K562 treated with DMSO at 1 percent for 48 hours (cell line): ENCODE measurements around the gene METTL5. TPM values are rescaled to one million over a fixed set of nuclear protein-coding genes. Genes with fewer than 3 reads are reported as not detected.

Experiments
- total RNA-seq: library from RNA; unstranded; fragments of 300-600 nt; gene quantifications from 2 replicates; pipeline ENCODE4 v1.2.3, GENCODE V29; 2022; ENCODE audit warnings: low replicate concordance; ENCODE audit errors: extremely low read depth

Gene METTL5
- total RNA-seq, result not detected in 2 replicates

GRCh38 chr2:169824373-169825333, at the start of gene METTL5:
TSS of gene METTL5 (minus strand) at chr2:169824905. CDS start at chr2:169824597, 308 bp downstream.

GRCh38 chr2:169827272-169828140, 2.8 kb upstream of the METTL5 start, which contains the start of gene UBR3:
TSS of gene UBR3 (plus strand) at chr2:169827454. CDS start at chr2:169827508, 54 bp downstream.

GRCh38 chr2:169798718-169799592, 25.8 kb downstream of the METTL5 start, which contains the start of gene SSB:
TSS of gene SSB (plus strand) at chr2:169798871. CDS start at chr2:169800961, 2,090 bp downstream.

Other genes with a start within 250 kb of the METTL5 start
- gene PPIG, start 240.6 kb downstream of the METTL5 start, total RNA-seq, result 154 TPM in 1 of 2 replicates, not detected in the other
- gene CFAP210, start 130.5 kb downstream of the METTL5 start, total RNA-seq, result not detected in 2 replicates
- not detected in 2 replicates for gene PHOSPHO2, start 130.4 kb downstream of the METTL5 start, total RNA-seq
- gene KLHL23, start 91.1 kb downstream of the METTL5 start, total RNA-seq, result not detected in 2 replicates
- 244 TPM in 1 of 2 replicates, not detected in the other for gene SSB, start 26.0 kb downstream of the METTL5 start, total RNA-seq
- not detected in 2 replicates for gene UBR3, start 2.5 kb upstream of the METTL5 start, total RNA-seq